Measurements from ENCODE around the gene SOX5.

DNA sequence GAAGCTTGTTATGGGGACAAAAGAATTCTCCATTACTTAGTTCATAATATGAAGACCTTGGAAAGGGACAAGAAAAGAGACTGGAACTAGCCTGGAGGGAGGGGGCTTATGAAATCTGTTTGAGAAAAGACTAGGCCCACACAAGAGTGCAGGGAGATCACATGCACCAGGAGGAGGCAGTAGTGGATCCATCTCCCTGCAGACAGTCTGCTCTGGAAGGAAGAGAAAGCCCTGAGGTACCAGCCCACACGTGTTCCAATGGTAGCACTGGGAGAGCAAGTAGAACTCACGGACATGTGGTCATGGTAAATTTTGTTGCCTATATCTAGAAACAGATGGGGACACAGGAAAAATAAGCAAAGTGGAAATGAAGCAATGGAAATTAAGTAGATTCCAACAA, 445.4 kb downstream of the SOX5 start:
- no peak for TF ChIP-seq CTCF (IDR thresholded peaks at IDR 0.05; ENCODE audit: poor library complexity)
- TF ChIP-seq EZH2phosphoT487 (IDR thresholded peaks at IDR 0.05; ENCODE audit: low read depth, severe bottlenecking, unreplicated experiment): no peak

Data from hepatocyte (in vitro differentiated cells).